K562 (cell line): ENCODE measurements around the gene HOXD9. TPM values are rescaled to one million over a fixed set of nuclear protein-coding genes. Genes with fewer than 3 reads are reported as not detected.

Experiments used
- BMI1 ChIP-seq: fragments of 150-350 bp; IDR thresholded peaks from 2 replicates; pipeline ENCODE4 v1.6.1; 2014; ENCODE audit warnings: low read length
- EZH2 ChIP-seq: IDR thresholded peaks from 2 replicates; pipeline ENCODE4 v1.6.1; 2012; ENCODE audit warnings: low read depth, mild to moderate bottlenecking, inconsistent platforms, low read length, borderline replicate concordance
- HNRNPLL ChIP-seq: fragments of 200-400 bp; formaldehyde crosslinking; IDR thresholded peaks from 2 replicates; pipeline ENCODE4 v1.6.1; 2017; ENCODE audit warnings: low read length, low read depth, mild to moderate bottlenecking; ENCODE audit not compliant: poor library complexity, severe bottlenecking
- KDM4B ChIP-seq, 2 experiments: fragments of 450-650 bp in 1 of 2; sonication (generic) in 1 of 2; IDR thresholded peaks; 2 replicates each; pipeline ENCODE4 v1.6.1; 2016 to 2017; ENCODE audit warnings: borderline replicate concordance in 2 of 2, antibody characterized with exemption in 1 of 2, low read depth in 1 of 2, mild to moderate bottlenecking in 1 of 2
- KLF10 ChIP-seq: fragments of 250-450 bp; sonication (Bioruptor Pico); IDR thresholded peaks from 2 replicates; pipeline ENCODE4 v1.6.1; 2021; ENCODE audit warnings: matching md5 sums
- MEIS2 ChIP-seq: fragments of 450-650 bp; IDR thresholded peaks from 2 replicates; pipeline ENCODE4 v1.6.1; 2014; ENCODE audit warnings: mild to moderate bottlenecking; ENCODE audit not compliant: partially characterized antibody
- NONO ChIP-seq, 2 experiments: fragments of 200-400 bp in 1 of 2; fragments of 450-650 bp in 1 of 2; formaldehyde crosslinking in 1 of 2; IDR thresholded peaks; 2 replicates each; pipeline ENCODE4 v1.6.1; 2017; ENCODE audit warnings: low read depth in 2 of 2, mild to moderate bottlenecking in 2 of 2, moderate library complexity in 2 of 2, low read length in 1 of 2
- RNF2 ChIP-seq: sonication (generic); IDR thresholded peaks from 2 replicates; pipeline ENCODE4 v1.6.1; 2016
- SPI1 ChIP-seq: IDR thresholded peaks from 2 replicates; pipeline ENCODE4 v1.6.1; 2011; ENCODE audit warnings: low read depth, low read length, control low read depth, borderline replicate concordance
- ZFP36 ChIP-seq: fragments of 150-350 bp; IDR thresholded peaks from 2 replicates; pipeline ENCODE4 v1.6.1; 2018; ENCODE audit warnings: low read length, low read depth; ENCODE audit not compliant: partially characterized antibody
- polyA plus RNA-seq, 8 experiments: library from polyadenylated mRNA; depleted of rRNA in 4 of 8; stranded (reverse) in 5 of 8; unstranded in 3 of 8; fragments of >200 nt; fragmentation: Nextera tagmentation in 2 of 8; fragmentation: Illumina TruSeq in 1 of 8; extraction: Ambion mirVana in 2 of 8; extraction: Trizol in 1 of 8; gene quantifications; 2 replicates each; pipeline versions ENCODE4 v1.2.1 to v1.2.3, GENCODE V29; 2011 to 2014; ENCODE audit warnings: inconsistent platforms in 1 of 8, missing spikeins in 1 of 8
- total RNA-seq, 7 experiments: library from RNA; depleted of rRNA in 6 of 7; stranded (reverse); fragments of >200 nt in 6 of 7; fragmentation: Illumina TruSeq in 2 of 7; extraction: Trizol in 2 of 7; gene quantifications; 2 replicates each; pipeline versions ENCODE4 v1.2.1 to v1.2.3, GENCODE V29; 2011 to 2021; ENCODE audit warnings: low replicate concordance in 1 of 7
- TF ChIP-seq, protein P1 (sequence below): fragments of 450-650 bp; IDR thresholded peaks from 2 replicates; pipeline ENCODE4 v1.6.1; 2016; ENCODE audit warnings: low read depth

The HOXD9 gene
- total and polyA plus RNA-seq, 9 of the 15 experiments (the other 6 are each of a cell fraction or from before 2014, with no cell fraction given): not detected

DNA sequence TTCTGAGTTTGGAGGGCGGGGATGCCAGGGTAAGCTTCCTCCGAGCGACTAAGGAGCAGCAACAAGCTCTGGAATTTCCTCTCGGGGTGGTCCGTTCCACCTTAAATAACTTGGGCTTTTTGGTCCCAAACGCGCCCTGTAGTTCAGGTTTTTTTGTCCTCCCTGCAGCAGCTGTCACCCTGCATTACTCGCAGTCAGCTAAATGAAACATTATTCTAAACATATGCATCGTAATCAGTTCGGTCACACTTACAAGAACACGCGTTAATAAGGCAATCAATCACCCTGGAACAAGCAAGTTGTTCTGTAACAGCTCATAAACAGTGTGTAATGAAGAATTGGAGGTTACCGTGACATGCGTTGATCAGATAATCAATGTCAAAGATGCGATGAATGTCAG is 47.0 kb upstream of the HOXD9 start (continued):
- TF ChIP-seq, protein P1, sequence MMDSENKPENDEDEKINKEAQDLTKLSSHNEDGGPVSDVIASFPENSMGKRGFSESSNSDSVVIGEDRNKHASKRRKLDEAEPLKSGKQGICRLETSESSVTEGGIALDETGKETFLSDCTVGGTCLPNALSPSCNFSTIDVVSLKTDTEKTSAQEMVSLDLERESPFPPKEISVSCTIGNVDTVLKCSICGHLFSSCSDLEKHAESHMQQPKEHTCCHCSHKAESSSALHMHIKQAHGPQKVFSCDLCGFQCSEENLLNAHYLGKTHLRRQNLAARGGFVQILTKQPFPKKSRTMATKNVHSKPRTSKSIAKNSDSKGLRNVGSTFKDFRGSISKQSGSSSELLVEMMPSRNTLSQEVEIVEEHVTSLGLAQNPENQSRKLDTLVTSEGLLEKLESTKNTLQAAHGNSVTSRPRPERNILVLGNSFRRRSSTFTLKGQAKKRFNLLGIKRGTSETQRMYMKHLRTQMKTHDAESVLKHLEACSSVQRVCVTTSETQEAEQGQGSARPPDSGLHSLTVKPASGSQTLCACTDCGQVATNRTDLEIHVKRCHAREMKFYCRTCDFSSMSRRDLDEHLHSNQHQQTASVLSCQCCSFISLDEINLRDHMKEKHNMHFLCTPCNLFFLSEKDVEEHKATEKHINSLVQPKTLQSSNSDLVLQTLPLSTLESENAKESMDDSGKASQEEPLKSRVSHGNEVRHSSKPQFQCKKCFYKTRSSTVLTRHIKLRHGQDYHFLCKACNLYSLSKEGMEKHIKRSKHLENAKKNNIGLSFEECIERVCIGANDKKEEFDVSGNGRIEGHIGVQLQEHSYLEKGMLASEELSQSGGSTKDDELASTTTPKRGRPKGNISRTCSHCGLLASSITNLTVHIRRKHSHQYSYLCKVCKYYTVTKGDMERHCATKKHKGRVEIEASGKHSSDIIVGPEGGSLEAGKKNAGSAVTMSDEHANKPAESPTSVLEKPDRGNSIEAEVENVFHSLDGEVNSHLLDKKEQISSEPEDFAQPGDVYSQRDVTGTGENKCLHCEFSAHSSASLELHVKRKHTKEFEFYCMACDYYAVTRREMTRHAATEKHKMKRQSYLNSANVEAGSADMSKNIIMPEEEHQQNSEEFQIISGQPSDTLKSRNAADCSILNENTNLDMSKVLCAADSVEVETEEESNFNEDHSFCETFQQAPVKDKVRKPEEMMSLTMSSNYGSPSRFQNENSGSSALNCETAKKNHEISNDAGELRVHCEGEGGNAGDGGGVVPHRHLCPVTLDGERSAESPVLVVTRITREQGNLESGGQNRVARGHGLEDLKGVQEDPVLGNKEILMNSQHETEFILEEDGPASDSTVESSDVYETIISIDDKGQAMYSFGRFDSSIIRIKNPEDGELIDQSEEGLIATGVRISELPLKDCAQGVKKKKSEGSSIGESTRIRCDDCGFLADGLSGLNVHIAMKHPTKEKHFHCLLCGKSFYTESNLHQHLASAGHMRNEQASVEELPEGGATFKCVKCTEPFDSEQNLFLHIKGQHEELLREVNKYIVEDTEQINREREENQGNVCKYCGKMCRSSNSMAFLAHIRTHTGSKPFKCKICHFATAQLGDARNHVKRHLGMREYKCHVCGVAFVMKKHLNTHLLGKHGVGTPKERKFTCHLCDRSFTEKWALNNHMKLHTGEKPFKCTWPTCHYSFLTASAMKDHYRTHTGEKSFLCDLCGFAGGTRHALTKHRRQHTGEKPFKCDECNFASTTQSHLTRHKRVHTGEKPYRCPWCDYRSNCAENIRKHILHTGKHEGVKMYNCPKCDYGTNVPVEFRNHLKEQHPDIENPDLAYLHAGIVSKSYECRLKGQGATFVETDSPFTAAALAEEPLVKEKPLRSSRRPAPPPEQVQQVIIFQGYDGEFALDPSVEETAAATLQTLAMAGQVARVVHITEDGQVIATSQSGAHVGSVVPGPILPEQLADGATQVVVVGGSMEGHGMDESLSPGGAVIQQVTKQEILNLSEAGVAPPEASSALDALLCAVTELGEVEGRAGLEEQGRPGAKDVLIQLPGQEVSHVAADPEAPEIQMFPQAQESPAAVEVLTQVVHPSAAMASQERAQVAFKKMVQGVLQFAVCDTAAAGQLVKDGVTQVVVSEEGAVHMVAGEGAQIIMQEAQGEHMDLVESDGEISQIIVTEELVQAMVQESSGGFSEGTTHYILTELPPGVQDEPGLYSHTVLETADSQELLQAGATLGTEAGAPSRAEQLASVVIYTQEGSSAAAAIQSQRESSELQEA: peak; percentile 89
- peak; percentile 68; the same call in 1 of the 2 replicates for TF ChIP-seq EZH2
- TF ChIP-seq KDM4B (IDR thresholded peaks at IDR 0.05; ENCODE audit: borderline replicate concordance in 2 of 2, low read depth in 1 of 2): no peak
- TF ChIP-seq HNRNPLL: no peak
- TF ChIP-seq RNF2: peak; percentile 63; the same call in 1 of the 2 replicates
- TF ChIP-seq NONO (IDR thresholded peaks at IDR 0.05; ENCODE audit: low read depth in 2 of 2, low read length in 1 of 2): no peak
- TF ChIP-seq MEIS2: peak; percentile 22
- peak; percentile 6 for TF ChIP-seq ZFP36
- TF ChIP-seq SPI1: no peak
- peak; percentile 51; the same call in 1 of the 2 replicates for TF ChIP-seq BMI1
- no peak for TF ChIP-seq KLF10 (CRISPR knock-in tag)
- TF ChIP-seq, all 486 proteins: peak for 10
